CD4-positive, alpha-beta T cell treated with Interleukin-17A for 4 hours (primary cell): ENCODE measurements around the gene TOMT.

ENCODE experiments used
- DNase-seq: peaks from one replicate; pipeline ENCODE4 v3.0.0-alpha.2; 2020; ENCODE audit warnings: mixed read lengths

TOMT gene

DNA sequence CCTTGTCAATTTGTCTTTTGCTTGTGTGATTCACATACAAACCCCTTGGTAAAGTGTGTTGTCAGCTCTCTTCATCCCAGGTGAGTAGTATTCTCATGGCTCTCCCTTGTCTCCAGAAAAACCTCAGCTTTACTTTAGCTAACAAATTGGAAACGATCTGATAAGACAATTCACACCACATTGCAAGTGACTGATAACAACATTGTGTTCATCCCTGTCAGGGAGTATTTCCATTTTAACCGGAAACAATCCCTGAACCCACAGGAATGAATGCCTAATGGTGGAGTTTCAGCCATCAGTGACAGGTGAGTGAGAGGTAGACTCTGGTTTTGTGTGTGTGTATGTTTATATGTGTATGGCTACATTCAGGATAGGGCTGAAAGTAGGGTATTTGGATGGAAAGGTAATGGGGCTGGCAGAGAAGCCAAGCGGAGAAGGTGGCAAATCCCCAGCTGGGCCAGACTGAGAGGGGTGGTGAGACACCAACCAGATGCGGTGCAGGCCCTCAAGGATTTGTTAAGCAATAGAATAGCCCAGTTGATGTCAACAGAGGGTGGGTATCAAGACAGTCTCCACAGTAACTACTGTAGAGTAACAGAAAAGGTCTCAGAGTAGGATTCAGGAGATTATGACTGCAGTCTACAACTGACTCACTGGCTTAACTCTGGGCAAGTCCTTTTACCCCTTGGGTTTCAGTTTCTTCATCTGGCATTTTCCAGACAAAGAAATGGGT is 17.5 kb upstream of the TOMT start:
- no peak for DNase-seq

DNA sequence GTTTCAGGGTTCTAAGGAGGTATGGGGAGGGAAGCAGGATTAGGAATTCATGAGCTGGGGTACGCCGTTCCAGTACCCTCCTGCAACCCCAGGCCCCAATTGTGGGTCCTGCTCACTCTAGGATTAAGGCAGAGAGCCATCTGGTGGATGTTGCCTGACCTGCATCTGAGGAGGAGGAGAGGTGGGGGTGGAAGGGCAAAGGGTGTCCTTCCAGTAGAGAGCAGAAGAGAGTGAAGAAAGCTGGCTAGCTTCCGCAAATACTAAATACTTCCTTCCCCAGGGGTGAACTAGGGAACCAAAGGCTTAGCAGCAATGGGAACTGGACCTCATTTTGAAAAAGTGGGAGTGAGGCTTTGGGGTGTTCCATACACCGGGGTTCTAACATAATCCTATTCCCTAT is 14.4 kb upstream of the TOMT start:
- DNase-seq: peak; percentile 77

DNA sequence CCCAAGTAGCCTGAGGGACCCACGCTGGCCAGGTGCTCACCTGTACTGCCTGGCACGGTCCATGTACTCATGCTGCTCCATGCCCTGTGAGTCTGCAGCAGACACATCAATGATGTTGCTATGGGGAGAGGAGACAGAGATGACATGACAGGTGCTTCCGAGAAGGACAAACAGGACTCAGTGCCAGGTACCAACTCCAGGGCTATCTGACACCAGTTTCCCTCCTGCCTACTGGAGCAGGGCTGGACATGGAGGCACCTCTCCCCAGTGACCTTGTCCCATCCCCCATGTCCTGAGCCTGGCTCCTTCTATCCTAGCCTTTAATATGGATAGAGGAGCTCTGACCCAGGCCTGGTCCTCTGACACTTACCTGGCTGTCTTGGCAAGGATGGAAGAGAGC is 7.0 kb upstream of the TOMT start:
- DNase-seq: no peak

DNA sequence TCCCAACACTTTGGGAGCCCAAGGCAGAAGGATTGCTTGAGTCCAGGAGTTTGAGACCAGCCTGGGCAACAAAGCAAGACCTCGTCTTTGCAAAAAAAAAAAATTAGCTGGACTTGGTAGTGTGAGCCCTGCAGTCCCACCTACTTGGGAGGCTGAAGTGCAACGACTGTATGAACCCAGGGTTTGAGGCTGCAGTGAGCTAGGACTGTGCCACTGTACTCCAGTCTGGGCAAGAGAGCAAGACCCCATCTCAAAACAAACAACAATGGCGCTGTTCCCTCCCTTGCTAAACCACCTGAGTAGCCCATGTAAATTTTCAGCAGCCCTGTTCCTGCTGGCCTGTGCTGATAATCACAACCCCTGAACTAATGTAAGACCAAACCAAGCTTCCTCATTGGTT is 5.7 kb upstream of the TOMT start:
- DNase-seq: no peak

DNA sequence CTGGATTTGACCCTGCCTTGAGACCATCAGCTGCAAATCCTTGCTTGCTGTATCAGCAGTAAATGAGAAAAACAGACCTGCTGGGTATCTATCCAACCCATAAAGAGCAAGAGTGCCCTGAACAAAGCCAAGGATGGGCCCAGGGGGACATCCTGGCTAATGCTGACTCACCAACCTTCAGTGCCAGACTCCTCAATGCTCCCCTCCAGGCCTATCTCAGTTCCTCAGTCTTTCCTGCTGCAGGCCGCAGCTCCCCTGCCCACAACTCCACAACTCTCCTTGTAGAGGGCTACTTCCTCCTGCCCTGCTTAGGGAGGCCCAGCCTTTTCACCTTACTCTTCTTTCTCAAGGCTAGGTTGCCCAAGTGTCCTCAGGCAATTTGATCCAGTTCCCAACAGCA is 5.3 kb upstream of the TOMT start:
- no peak for DNase-seq

DNA sequence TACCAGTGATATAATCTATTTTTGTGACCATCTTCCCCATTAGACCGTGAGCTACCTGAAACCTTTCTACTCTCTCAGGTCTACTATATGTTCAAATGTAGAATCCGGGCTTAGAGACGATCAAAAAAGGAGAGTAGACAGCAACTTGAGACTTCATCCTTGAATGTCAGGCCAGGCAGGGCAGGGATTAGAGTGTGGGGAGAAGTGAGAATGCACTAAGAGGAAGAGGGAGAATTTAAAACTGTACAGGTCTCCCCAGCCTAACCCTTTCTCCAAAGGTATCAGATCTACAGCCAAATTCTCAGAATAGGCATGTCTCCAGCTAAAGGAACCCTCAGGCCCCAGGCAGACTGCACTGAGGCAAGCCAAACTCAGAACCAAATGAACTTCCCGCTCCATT is 3.6 kb upstream of the TOMT start:
- DNase-seq: no peak

DNA sequence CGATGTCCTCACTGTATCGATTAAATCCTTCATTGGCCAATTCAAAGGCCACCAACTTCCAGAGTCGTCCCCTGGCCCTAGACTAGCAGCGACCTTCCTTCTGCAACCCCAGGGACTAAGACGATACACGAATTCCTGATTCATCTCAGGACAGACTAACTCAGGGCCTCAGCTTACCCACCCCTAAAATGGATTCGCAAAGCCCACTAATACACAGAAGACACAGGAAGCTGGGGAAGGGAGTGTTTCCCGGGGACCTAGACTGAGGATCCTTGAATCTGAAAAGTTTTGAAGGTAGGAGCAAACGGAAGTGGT is 3.1 kb upstream of the TOMT start:
- DNase-seq: no peak

DNA sequence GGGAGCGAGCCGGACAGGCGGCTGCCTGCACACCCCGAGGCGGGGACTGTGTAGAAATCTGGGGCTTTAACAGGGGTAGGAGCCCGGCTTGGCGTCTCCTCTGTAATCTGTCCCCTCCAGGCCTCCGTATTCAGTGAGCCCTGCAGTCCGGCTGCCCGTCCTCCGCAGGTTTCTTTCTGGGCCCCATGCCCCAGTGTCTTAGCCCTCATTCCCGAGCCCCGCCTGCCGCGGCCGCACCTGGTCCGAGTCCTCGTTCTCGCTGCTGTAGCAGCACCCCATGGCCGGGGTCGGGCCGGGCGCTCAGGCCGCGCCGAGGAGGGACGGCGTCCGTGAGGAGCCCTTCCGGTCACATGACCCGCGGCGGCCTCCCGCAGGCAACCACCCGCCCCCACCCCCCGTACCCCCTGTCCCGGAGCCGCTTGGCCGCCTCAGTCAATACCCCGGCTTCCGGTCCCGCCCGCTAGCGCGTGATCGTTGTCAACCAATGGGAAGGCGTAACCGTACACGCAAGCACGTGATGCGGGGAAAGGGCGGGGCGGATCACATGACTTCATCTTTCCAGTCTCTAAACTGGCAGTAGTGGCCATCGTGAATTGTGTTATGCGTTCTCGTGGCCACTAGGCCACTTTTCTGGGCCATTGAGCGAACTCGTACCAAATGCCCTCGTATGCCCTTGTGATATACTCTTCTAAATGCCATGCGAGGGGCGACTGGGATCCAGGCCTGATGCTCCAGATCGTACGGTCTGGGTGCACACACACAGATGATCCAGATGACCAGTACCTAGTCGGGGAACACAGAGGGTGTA is 2.6 kb upstream of the TOMT start, which contains the start of gene LAMTOR1:
LAMTOR1 (minus strand) TSS at position 352 of the 808 bp plus-strand sequence; CDS start at position 279, 73 bp downstream.
- DNase-seq: peak; percentile 98

DNA sequence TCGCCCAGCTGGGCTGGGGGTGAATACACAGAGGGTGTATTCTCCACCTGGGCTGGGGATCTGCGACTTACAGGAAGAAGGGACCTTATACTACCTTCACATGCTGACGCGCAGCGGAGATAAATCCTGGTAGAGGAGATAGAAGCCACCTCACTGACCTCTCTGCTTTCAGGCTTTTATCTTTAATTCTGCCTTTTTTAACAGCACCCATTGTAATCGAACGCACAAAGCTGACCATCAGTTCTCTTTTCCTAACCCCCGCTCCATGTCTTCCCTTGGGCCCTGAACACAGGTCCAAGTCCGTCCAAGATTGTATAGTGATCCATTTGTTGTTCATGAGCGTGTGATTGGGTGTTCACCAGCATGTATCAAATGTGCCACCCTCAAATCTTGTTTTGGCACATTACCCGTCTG is 2.0 kb upstream of the TOMT start:
- DNase-seq: no peak

DNA sequence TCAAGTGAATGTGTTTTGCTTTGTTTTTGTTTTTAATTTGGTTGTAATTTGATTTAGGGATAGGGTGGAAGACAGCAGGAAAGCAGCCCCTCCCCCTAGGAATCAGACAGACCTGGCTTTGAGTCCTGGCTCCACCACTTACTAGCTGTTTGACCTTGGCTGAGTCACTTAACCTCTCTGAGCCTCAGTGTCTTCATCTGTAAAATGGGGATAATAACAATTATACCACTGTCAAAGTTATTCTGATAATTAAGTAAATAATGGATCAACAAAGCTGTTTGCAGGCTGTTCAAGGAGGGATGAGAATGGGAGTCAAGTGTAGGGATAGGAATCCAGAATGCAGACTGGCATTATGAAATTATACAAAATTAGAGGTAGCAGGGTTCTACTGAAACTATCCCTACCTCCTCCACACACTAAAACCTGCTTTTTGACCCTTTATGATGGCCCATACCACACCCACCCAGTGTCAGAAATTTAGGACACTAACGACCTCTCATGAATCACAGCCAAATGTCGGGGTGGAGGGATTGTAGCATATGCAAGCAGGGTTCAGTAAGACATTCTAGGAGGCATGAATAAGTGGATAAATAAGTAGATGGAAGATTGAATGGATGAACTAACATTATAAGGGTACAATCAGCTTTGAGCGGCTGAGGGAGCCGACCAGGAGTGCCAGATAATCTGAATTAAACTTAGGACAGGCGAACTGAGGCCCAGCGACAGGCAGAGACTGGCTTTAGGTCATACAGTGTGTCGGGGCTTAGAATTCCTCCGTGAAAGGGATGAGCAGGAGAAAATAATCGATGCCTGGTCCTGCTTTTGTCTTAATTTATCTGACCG is 5.8 kb downstream of the TOMT start:
- no peak for DNase-seq

DNA sequence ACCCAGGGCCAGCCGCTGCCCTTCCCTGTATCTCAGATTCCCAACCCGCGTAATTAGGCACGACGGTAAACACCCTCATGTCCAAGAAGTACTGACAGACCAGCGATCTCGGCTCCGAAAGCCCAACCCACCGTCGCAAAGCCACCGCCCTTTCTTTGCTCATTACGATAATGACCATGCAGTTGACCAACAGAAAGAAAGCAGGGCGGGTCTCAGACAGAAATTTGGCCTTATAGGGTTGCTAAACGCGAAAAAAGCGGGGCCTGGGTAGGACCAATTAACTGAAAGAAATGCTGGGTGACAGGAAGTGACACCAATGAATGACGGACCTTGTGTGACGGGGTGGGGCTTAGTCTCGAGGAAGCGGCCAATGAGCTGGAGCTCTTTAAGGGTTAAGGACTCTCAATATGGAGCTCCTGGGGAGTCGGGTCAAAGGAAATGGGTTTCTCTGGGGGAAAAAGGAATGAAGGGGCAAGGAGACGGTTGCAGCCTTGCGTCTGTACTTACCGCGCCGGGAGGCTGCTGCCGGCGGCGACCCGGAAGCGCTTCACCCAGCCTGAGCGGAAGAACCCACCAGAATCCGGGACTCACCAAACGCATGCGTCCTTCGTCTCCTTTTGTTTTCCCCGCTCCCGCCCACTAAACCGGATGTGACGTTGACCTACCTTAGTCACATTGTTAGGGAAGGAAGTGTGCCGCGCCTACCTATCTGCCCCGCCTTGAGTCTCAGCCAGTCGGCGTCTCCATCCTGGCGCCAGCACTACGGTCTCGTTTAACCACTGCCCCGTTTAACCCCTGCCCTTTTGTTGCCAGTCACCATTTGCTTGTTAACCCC is 6.6 kb downstream of the TOMT start, which contains the start of gene ANAPC15:
ANAPC15 (minus strand) TSS at position 553 of the 835 bp plus-strand sequence. CDS start 1,419 bp downstream, outside the sequence.
- peak; percentile 98 for DNase-seq

DNA sequence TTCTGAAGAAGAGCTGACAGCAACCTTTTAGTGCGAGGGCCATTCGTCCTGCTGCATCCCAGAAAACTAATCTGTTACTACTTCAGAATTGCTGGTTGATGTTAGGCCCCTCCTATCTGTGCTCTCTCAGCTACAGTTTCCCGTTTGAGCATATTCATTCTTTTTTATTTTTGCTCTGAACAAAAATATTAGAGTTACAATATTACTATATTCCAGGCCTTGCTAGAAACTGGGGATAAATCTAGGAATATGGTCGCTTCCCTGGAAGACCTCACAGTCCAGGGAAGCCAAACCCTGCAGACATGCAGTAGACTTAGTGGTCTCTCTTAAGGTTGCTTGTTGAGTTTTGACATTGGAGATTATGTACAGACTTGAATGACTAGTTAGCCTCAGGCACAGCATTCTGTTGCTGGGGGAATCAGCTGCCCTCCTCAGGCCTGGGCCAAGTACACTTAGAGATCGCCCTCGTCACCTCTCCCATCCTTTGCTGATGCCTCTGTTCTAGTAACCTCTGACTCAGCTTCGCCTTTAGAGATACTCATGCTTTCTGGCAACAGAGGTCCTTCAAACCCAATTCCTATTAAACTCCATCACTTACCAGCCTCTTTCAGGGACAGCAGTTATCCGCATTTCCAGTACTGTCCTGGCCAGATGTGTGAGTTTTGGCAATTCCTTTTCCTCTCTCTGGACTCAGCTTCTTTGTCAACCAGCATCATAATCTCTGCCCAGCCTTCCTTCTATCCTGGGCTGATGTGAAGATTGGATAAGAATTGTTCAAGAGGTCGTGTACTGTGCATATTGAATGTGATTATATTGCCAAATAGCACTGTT is 7.5 kb downstream of the TOMT start:
- no peak for DNase-seq

DNA sequence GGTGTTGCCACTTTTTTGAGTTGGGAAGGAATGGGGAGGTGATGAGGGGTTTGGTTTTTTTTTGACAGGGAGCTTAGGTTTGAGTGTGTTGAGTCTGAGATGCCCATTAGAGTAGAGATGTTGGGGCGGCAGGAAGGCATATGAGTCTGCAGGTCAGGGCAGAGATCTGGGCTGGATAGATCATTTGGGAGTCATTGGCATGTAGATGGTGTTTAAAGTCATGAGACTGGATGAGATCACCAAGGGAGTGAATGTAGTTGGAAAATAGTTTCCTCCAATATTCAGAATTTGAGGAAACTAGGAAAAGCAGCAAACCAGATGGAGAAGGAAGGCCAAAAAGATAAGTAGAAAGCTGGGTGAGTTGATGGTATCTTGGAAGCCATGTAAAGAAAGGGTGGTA is 8.8 kb downstream of the TOMT start:
- no peak for DNase-seq

DNA sequence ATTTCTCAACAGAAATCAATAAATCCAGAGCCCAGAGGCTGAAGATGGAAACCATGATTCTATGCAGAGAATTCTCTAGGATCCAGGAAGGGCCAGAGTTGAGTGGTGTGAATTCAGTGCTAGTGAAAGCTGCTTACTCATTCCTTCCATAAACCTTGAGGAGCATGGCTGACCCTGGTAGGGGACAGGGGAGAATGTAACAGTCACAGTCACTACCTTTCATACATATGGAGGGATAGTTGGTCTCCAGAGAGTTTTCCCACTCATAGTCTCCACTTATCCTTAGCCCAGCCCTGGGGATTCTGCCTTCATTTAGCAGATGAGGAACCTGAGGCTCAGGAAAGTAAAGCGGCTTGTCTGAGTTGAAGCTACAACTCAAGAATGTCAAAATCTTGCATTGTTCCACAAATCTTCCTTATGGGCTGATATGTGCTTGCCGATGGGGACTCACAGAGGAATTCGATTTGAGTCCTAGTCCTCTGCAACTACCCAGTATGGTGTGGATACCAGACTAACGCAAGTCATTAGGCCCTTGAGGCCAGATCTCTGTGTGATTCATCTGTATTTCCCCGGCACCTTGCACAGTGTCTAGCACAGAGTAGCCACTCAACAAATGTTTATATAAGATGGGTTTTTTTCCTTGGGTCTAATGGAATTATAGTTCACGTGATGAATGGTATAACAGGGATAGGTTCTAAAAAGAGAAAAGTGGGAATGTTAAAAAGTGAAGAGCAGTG is 10.5 kb downstream of the TOMT start:
- DNase-seq: no peak

DNA sequence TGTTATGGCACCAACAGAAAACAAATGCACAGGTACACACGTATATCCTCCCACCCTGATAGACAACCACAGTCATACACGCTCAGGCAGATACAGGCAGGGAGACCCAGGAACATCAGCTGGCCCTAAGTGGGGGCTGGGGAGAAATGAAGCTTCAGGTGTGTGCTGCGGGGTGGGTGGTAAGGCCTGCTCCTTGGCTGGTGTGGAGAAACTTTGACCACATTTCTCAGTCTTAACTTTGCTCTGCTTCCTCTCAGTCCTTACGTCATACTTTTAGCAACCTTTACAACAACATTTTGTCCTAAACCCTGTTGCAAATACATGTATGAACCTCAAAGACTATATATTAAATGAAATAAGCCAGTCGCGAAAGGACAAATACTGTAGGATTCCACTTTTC is 13.5 kb downstream of the TOMT start:
- DNase-seq: no peak

DNA sequence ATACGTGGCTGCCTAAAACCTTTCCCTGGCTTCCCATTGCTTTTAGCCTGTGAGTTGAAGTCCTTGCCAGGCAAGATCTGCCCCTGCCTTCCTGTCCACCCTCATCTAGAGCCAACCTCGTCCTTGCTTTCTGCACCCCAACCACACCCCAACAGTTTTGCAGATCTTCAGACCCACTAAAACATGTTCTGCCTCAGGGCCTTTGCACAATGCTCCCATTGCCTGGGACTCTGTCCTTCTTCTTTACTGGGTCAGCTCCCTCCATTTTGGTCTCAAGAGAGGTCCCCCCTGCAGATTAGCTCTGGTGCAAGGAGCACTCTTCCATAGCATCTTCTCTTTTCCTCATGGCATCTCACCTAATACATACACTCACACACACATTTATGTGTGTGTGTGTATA is 15.2 kb downstream of the TOMT start:
- DNase-seq: no peak

DNA sequence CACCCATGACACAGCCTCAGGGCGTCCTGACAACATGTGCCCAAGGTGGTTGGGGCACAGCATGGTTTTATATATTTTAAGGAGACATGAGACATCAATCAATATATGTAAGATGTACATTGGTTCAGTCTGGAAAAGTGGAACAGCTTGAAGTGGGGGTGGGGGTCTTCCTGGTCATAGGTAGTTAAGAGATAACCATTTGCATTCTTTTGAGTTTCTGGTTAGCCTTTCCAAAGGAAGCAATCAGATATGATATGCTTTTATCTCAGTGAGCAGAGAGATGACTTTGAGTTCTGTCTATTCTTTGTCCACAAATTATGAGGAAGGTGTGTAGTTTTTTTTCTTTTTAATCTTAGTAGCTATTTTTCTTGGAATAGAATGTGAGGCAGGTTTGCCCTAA is 16.9 kb downstream of the TOMT start:
- DNase-seq: no peak

DNA sequence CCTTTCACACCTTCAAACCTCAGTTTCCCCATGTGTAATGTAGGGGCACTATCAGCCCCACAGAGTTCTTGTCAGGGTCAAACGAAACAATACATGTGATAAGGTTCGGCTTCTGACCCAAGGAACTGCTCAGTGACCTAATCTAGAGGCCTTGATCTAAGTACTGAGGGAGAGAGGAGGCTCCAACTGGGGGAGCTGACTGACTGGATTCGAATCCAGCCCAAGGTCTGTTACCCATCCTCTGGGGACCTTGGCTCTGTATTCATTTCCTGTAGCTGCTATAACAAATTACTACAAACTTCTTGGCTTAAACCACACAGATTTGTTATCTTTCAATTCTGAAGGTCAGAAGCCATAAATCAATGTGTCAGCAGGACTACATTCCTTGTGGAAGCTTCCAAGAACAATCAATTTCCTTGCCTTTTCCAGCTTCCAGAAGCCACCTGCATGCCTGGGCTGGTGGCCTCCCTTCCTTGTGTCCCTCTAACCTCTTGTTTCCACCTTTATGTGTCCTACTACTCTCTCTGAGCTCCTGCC is 17.5 kb downstream of the TOMT start:
- DNase-seq: no peak

DNA sequence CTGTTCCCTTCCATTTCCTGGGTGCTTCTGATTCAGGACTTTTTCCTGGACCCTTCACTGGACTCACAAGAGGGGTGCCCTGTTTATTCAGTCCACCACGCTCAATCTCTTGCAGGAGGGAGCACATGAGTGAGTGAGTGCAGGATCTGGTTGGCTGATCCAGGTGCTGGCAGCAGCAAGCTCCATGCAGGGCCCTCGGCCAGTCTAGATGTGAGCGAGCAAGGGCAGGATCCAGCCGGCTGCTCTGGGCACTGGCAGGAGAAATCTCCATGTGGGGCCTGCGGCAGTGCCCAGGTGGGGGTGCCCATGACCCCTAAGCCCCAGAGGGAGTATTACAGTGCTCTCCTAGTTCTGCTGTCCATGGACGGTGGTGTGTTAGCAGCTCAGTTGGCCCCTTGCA is 18.3 kb downstream of the TOMT start:
- DNase-seq: no peak

DNA sequence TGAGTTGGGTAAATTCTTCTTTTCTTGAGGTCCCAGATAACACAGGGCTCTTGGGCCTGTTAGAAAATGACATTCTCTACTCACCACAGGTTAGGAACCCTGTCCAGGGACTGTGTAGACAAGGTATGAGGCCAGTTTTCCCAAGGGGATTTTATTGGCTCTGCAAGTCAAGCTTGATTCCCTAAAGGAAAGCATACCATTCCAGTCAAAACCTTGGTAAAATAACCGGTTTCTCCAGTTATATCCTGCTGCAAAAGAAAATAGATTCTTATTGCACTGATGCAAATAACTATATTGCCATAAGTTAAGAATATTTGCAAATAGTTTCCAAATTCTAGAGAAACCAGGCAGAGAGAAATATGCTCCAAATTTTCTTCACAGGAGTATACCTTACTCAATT is 20.2 kb downstream of the TOMT start:
- no peak for DNase-seq

DNA sequence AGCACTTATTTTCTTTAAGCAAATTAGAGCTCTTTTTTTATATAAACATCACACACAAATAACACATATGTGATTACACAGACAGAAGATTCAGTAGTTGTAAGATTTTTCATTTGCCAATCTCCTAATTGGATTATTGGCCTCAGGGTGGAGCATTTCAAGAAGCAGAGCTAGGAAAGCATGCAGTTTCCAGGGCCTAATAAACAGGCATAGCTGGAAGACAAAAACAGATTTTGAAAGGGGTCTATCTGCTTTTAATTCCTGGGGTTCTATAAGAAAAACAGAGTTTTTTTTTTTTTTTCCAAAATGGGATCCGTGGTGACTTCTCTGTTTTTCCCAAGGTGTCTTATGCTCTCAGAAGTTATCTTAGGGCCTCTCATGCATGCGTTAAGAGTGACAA is 22.2 kb downstream of the TOMT start:
- DNase-seq: no peak
